T-helper 22 cell (primary cell): ENCODE data around the gene COLQ.

ENCODE experiments used
- DNase-seq: peaks from one replicate; pipeline ENCODE4 v3.0.0-alpha.2; 2020; ENCODE audit warnings: low read depth

COLQ gene

DNA sequence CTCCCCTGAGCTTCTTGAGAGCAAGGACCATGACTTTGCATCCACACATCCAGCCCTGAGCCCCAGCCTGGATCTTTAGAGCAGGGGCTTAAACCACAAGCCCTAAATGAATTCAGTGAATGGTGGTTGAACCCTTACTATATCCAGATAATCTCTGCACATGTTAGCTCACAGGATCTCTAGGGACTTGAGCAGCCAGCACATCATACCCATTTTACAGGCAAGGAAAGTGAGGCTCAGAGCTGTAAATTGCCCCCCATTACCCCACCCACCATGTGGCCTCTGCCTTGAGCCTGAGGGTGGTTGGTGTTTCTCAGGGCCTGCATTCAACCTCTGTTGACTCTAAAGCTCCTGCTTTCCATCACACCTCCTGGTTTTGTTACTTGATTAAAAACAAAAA lies 66.5 kb downstream of the COLQ start:
- DNase-seq, result no peak

DNA sequence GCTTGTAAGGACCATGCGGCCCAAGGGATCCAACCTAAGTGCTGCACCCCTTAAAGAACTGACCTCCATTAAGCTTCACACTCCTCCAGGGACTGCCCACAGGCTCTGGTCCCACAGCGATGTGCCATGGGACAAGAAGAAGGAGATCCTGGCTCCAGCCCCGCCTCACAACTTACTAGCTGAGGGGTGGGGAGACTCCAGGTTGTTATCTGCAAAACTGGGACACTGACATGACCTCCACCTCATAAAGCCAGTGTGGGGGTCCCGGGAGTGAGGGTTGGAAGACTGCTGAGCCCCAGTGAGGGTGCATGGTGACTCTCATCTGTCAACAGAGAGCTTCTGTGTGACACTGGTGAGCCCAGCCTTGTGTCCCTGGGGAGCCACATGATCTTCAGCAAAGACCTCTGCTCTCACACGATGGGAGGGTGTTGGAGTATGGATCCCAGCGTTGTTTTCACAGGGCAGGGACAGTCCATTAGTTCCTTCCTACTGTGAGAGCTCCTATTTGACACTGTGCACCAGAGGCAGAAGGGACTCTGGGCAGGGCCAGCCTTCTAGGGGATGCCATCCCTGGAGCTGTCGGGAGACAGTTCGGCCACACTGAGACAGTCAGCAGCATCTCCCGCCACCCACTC lies 67.4 kb downstream of the COLQ start:
- DNase-seq, result no peak

DNA sequence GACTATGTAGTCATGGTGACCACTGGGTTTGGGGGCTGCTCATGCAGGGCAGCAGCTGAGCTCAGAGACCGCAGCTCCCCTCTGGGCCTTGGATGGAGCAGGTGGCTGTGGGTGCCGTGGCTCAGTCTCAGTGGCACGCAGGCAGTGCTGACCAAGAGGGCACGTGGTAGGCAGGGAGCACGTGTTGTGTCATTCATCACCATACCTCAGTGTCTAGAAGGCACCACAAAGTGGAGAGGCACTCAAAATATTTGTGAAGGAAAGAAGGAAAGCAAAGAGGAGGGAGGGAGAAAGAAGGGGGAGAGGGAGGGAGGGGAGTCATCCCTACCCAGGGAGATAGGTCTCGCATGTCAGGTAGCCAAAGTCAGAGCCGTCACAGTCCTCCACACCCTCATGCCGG lies 68.0 kb downstream of the COLQ start:
- DNase-seq, result no peak

DNA sequence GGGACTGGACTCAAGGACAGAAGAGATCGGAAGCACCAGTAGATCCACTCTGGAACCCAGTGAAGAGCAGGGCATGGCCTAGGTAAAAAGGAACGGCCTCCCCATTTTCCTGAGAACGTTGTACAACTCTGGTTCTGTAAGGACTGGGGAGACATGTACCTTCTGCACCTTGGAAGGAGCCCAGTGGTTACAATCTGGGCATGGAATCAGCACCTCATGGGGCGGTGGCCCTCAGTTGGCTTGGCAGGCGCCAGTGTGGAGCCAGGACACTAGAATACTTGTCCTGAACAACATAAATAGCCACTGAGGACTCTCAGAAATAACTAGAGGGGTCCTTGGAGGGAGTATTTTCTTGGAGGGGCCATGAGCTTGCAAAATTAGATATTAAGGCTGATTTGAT lies 68.5 kb downstream of the COLQ start:
- no peak for DNase-seq

DNA sequence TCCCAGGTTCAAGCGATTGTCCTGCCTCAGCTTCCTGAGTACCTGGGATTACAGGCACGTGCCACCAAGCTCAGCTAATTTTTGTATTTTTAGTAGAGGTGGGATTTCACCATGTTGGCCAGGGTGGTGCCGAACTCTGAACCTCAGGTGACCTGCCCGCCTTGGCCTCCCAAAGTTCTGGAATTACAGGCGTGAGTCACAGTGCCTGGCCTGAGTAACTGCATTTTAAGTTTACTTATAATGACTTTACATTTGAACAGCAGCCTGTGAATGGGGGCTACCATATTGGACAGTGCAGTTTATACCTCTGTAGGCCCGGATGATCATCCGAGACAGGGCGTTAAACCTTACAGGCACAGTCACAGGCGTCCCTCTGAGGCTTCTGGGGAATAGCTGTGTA lies 69.3 kb downstream of the COLQ start:
- DNase-seq, result no peak

DNA sequence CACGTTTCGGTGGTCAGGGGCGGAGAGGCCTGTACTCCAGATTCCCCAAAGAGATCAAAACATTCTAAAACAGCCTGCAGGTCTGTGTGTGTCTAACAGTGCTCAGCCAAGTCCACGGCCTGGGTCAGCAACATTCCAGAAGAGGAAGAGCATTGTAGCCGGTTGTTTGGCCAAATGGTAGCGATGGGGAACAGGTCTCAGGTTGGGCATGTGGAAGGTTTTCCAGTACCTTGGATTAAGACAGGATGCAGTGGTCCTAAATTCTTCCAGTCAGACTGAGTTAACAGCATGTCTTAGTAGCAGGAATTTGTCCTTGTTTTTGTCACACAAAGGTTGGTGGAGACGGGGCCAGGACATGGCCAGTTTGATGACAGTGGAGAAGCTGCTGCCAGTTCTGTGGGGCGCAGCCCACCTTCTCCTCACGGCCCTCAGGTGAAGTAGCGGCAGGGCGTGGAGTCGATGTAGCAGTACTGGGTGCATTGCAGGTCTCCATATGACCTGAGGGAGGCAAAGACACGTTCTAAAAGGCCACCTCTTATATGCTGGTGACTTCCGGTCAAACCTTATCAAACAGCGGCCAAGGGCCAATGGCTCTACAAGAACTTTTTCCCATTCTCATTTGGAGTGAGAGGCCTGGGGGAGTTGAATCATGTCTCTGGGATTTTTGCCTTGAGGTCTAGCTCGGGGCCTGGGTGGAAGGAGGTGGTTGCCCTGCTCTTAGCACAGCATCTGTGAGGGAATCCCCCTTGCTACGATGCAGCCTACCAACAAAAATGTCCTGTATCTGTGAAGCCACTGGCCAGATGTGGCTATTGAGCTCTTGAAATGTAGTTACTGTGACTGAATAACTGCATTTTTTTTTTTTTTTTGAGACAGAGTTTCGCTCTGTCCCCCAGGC lies 70.0 kb downstream of the COLQ start:
- no peak for DNase-seq

DNA sequence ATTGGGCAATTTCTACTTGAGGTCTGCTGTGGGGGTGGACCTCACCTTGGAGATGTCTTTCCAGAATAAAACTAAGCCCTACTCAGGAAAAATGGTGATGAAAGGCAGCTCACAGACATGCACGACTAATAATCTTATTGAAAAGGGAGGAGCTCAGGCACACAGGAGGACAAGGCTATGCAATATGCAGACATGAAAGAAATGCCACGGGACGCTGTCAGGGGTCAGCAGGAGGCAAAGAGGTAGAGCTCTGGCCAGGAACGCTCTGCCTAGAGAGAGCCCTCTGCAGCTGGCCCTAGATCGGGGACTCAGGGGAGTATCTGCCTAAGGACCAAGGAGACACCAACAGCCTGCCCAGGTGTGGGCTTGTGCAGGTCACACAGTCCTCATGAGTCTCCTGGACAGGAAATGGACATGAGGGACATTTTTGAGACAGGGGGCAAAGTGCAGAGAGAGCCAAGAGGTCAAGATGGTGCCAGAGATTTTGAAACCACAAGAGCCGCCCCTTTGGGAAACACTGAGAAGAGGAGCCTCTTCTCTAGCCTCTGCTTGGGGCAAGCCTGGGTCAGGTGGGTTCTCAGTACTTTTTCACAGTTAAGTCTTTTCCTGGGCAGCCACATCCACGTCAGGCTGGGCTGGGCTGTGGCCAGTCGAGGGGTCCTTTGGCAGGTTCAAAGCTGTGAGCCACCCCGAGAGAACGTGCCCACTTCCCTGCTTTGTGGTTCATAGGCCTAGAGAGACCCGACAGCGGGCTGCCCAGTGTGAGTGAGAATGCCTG lies 70.9 kb downstream of the COLQ start:
- DNase-seq, result no peak

DNA sequence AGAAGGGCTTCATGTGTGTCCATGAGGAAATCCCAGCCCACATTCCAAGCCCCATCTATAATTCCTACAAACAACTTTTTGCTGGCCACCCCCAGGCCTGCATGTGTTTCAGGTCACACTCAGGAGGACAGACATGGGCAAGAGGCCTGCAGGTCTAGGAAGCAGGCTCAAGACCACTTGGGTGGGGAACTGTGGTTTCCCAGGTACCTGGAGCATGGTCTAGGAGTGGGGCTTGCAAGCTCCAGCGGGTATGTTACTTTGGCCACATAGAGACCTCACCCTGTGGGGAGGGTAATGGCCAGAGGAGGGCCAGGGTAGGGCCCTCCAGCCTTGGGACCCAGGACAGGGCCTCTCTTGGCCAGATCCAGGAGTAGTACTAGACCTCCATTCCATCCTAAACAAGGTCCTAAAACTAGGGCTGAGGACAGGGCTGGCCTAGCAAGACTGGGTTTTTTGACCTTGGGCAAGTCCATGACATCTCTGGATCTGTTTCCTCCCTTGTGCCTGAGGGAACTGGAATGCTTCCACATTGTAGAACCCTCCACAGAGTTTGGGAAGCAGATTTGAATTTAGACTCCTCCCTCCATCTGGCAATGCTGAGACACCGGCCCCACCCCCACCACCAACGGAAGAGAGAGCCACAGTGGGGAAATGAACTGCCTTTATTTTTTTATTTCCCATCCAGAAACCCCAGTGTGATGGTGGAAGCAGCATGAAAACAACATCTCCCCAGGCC lies 71.8 kb downstream of the COLQ start:
- DNase-seq, result no peak

DNA sequence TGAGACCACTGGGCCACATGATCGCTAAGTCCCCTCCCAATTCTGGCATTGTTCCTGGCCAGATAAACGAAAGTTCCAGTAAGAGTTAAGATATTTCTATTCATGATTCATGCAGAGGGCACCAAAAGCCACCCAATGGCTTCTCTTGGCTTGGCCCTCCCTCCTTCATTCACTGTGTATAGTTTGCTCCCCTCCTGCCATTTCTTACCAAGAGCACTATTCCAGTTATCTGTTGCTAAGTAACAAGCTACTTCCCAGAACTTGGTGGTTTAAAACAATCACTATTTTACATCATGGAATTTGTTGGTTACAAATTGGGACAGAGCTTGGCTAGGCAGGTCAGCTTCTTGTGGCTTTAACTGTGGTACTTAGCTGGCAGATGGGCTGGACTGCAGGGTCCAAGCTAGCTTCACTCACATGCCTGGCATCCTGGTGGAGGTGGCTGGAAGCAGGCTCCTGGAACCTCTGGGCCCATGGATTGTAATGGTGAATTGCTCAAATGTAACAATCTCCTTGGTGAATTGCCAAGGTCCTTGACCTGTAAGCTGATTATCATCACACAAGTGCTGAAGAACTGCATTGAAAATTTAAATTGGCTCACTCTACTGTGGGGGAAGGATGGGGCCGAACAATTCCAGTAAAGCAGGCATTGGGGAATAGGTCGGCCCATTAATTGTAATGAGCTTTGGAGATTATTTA lies 77.5 kb downstream of the COLQ start:
- no peak for DNase-seq

DNA sequence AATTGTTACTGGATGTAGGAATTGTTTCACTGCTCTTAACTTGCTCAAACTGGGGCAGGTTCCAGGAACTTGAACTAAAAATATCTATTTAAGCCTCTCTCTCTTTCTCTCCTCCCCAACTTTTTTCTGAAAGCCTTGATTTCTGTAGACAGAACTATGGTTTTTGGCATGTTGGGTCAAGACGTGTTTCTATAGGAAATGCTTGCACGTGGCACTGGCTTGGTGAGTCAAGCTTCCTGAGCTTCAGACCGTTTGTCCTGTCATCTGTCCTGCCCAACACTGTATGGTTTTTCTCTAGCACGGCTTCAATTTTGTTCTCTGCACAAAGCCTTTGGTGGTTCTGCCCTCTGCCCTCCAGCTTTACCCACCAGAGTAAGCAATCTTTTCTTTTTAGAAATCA lies 80.6 kb downstream of the COLQ start:
- no peak for DNase-seq

DNA sequence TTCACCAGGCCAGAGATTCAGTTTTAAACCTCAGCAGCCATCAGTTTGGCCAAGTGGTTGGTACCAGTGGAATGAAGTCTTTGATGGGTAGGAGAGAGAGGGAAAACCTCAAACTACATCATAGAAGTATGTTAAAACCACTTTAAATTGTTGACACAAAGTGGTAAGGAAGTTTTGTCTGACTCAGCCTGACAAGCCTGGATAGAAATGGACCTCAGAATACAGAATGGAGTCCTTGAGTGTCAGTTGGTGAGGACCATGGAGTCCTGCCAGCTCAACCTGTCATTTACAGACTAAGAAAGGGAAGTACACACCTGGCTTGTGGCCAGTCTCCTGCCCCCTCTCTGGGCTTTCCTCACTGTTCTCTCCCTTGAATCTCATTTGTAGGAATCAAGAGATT lies 82.0 kb downstream of the COLQ start:
- DNase-seq, result no peak

DNA sequence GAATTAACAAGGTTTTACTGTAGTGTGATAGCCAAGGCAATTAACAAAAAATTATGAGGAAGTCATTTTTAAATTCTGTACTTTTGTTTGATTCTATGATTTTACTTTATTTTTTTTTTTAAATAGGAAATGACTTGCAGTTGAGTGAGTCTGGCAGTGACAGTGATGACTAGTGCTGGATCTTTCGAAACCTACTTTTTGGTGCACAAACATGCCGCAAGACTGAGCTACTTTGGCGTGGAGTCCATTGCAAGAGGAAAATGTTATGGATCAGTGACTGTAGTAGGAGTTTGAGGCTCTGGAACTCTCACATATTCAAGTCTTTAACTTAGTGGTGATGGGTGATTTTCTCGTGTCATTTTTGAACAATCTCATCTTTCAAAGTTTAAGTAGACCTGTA lies 82.5 kb downstream of the COLQ start:
- DNase-seq, result no peak

DNA sequence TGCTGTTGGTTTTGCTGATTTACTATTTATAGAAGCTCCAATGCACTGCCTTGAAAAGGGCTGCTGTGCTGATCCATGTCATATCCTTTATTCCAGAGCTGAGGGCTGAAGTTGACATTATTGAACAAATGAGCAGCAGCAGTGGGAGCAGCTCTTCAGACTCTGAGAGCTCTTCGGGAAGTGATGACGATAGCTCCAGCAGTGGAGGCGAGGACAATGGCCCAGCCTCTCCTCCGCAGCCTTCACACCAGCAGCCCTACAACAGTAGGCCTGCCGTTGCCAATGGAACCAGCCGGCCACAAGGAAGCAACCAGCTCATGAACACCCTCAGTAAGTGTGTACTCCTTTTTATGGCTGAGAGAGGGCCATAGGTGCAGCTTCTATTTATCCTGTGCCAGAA lies 85.3 kb downstream of the COLQ start:
- DNase-seq, result no peak

DNA sequence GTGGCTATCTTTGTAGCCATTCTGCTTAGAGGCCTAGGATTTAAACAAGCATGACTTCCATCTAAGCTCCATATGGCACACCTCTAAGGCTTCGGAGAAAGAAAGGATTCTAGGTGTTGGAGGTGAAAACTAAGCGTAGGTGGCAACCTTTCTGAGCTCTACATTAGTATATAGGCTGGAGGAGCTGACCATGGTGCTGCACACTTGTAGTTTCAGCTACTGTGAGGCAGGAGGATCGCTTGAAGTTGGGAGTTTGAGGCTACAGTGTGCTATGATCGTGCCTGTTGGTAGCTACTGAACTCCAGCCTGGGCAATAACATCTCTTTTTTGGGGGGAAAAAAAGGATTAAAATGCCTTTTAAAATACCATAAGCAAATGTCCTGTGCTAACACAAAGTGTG lies 86.8 kb downstream of the COLQ start:
- no peak for DNase-seq

DNA sequence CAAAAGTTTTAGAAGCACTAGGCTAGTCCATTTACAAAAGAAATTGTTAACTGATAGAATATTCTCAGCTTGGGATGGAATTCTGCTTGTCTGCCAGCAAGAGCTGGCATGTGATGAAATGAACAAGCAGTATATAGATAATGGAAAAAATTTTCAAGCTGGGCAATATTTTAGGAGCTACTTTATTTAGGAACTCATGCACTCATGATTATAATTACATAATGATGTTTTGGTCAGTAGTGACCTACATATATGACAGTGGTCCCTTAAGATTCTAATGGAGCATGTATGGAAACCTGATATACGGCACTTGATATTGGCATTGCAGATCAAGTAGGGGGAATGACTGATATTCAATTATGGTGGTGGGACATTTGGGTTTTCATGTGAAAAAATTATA lies 88.0 kb downstream of the COLQ start:
- no peak for DNase-seq

DNA sequence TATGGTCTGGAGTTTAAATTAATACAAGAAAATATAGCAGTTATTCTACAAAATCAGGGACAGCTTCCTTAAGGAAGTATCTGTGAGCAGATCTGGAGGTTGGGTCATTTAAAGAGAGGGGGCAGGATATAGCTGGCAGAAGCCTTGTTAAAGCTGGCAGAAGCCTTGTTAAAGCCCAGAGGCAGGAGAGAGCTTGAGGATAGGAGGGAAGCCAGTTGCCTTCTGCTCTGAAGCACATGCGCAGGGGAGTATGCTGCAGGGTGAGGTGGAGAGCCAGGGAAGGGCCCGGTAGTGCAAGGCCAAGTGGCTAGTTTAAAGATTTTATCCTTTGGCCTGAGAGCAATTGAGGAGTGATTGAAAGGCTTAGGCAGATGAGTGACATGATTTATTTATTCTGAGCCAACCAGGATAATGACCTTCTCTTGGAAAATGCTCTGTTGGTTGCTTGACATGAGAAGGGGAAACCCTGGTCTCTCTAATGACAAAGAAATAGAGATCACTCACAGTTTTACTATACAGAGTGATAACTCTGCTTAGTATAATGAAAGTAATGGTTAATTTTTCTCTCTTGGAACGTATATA lies 90.2 kb downstream of the COLQ start:
- DNase-seq, result no peak

DNA sequence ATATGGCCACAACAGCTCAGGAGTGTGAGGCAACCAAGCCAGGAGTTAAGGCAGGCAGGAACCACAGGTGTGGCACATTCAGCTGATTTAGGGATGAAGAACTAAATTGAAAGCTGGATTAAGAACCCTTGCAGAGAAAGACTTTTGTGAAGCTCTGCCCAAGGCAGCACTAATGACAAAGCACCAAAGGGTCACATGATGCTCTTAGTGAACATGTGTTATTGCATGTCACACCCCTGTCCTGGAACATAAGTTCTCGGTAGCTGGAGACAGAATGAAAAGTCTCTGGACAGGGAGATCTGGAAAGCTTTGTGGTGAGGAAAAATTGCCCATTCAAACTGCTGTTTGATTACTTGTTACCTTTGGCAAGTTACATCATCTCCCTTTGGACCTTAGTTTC lies 90.9 kb downstream of the COLQ start:
- no peak for DNase-seq

DNA sequence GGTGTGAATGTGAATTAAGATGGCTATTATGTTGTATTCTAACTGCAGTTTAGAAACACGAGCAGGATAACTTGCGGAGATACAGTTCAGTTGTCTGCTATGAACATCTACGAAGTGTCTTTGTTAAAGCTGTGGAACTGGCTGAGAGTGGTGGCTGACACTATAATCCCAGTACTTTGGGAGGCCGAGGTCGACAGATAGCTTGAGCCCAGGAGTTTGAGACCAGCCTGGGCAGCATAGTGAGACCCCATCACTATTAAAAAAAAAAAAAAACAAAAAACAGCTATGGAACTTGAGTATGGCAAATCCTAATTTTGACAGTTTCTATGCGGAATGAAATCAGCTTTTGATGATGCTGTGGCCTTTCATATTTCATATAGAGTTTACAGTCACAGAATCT lies 92.4 kb downstream of the COLQ start:
- no peak for DNase-seq

DNA sequence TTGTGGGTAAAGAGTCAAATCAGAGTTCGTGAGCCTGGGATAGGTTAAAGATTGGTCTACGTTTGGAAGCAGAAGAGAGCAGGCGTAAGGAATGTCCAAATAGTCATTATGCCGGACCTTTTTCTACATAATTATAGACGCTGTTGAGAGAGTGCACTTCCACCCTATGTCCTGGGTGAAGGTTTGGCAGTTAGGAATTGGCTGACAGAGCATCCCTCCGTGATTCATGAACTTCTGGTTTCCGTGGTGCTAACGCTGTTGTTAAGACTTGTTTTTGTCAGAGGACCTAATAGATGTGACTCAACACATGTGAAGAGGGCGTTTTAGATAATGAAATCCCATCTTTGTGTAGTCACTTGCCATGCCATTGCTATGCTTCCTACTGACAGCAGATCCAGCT lies 93.0 kb downstream of the COLQ start:
- DNase-seq, result peak; percentile 1

DNA sequence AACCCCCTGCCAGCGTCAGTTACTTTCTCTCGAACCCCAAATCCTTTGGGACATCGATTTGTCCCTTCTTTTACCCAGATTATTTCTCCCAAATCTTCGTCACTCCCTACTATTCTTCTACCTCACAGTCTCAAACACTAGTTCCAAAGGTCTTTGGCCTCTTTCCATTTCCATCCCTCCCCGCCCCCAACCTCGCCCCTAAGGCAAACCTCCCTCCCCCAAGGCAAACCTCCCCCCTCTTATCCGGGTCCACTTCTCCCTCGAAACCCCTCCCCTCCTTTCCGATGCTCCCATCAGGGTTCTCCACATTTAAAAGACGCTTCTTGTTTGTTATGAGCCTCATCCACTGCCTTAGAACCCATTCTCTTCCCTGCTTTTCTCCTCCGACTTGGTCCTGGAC lies 93.5 kb downstream of the COLQ start:
- DNase-seq, result no peak

DNA sequence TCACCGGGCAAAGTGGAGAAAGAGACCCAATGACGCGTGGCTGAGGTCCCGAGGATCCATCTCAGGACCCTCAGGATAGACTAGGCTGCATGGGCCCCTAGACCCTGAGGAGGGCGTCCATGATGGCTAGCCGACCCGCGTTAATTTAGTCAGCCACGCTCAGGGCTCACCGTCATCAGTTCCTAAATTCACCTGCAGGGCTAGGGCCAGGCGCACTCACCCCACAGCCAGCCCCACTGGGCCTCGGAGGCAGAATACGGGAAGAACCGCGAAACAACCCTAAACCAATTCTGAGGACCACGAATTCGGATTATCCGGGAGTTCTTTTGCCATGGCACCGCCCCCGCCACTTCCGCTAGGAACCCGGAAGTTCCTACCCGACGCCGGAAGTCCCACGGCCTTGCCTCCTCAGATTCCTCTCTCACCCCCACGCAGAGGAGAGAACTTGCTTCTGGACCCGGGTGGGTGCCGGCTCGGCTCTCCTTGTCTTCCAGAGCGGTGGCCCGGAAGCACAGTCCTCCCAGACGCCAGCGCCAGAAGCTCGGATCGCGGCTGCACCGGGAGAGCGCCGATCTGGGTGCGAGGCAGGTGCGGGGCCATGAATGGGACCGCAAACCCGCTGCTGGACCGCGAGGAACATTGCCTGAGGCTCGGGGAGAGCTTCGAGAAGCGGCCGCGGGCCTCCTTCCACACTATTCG lies 94.2 kb downstream of the COLQ start, which contains the start of the genes EAF1 and METTL6:
Gene EAF1 (plus strand): TSS at position 417 of the 699 bp plus-strand sequence. CDS start 182 bp downstream, at position 599.
Gene METTL6 (minus strand): TSS at position 363 of the 699 bp plus-strand sequence. CDS start 1,033 bp downstream, outside the sequence.
- DNase-seq, result peak; percentile 75
